Activated CD8-positive, alpha-beta memory T cell treated with anti-CD3 and anti-CD28 coated beads, Interleukin-2, amount 50 U/mL, for 24 hours (primary cell): ENCODE measurements around the gene UROS.

Source experiments
- DNase-seq: peaks from one replicate; pipeline ENCODE4 v3.0.0-alpha.2; 2020; ENCODE audit errors: extremely low read depth

Gene UROS

GRCh38 chr10:125822878-125823662, at the start of gene UROS, which contains the start of gene BCCIP:
UROS (minus strand) TSS chr10:125823258; CDS start chr10:125816499, 6,759 bp downstream.
BCCIP (plus strand) TSS chr10:125823546; CDS start chr10:125823558, 12 bp downstream.
- DNase-seq = peak; percentile 82

DNA sequence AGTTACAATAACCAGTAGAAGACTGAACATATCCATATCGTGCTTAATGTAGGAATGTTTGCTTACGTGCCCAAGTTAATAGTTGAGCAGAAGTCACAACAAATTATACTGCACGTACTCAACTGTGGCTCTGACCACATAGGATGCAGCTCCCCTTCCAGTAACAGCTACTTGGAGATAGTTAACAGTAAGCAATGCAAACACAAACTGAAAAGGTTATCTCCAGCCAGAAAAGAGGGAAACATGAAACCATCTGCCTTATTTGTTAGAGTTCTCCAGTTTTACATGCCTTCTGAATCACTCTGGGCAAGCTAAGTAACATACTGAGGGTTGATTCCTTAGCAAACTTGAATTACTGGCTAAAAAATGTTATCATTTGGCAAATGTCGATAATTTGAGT, 48.3 kb upstream of the UROS start:
- no peak for DNase-seq

GRCh38 chr10:125868372-125868975, 45.4 kb upstream of the UROS start:
- no peak for DNase-seq

GRCh38 chr10:125866421-125867029, 43.5 kb upstream of the UROS start:
- no peak for DNase-seq

- DNase-seq = no peak
Measured at GRCh38 chr10:125865120-125865519, 42.1 kb upstream of the UROS start.

DNA sequence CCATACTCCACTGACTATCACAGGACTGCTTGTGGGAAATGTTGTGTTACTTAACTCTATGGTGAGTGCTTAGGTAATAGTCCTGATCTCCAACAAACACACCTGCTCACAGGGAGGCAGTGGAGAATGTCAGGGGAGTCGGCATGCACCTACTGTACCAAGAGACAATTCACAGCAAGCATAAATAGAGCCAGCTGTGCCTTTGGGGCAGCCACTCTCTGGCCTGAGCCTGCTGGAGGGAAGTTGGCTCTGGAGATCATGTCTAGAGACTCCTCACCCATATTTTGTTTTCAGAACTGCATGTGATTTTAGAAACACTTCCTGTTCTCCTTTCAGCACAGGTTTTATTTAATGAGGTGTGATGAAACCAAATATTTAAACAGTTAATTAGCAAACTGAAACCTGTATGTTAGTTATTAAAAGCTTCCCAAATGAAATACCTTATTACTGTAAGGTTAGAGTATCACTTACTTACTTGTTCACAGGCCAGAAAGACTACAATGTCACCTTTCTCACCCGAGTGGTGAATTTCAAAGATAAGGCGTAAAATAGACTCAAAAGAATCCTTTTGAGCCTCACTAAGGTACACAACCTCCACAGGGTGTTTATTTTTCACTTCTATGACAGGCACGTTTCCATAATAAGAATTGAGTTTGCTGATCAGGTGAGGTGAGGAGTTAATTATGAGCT, 36.2 kb upstream of the UROS start:
- DNase-seq = no peak

DNA sequence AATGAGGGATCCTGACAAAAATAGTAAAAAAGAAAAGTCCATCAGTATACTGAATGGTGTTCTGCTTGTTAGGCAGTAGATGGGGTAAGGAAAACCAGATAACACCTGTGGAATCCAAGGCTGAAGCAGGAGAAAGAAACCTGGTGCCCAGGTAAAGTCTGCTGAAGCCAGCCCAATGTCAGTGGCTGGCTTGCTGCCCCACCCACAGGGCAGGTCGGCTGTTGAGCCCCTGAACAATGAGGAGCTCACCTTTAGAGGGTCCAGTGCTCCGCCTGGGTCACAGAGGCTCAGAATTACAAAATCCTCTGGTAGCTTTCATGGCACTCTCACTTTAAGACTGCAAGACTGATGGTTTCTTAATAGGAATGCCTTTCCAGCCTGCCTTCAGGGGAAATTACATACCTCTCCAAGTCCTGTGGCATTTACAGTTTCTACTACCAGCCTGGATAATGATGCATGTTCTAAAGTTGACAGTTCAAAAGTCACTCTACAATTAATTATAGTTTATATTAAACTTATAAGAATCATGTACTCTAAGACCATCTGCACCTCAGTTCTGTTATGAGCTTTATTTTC, 34.2 kb upstream of the UROS start:
- DNase-seq = no peak

DNA sequence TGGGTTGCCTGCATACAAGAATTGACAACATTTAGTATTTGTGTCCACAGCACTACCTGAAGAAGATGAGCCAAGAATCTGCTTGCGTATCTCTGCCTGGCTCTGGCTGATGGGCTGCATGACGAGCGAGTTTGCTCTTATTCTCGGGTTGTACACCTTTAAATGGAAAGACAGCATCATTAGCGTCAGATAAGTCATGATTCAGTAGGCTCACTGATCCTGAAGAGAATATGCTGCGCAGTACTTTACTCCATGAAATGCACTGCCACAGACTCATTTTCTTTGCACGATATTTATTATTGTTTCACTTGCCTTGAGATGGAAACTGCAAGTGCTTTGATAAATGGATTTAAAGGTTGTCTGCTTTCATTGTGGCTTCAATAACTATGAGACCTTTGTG, 29.4 kb upstream of the UROS start:
- DNase-seq = no peak

DNA sequence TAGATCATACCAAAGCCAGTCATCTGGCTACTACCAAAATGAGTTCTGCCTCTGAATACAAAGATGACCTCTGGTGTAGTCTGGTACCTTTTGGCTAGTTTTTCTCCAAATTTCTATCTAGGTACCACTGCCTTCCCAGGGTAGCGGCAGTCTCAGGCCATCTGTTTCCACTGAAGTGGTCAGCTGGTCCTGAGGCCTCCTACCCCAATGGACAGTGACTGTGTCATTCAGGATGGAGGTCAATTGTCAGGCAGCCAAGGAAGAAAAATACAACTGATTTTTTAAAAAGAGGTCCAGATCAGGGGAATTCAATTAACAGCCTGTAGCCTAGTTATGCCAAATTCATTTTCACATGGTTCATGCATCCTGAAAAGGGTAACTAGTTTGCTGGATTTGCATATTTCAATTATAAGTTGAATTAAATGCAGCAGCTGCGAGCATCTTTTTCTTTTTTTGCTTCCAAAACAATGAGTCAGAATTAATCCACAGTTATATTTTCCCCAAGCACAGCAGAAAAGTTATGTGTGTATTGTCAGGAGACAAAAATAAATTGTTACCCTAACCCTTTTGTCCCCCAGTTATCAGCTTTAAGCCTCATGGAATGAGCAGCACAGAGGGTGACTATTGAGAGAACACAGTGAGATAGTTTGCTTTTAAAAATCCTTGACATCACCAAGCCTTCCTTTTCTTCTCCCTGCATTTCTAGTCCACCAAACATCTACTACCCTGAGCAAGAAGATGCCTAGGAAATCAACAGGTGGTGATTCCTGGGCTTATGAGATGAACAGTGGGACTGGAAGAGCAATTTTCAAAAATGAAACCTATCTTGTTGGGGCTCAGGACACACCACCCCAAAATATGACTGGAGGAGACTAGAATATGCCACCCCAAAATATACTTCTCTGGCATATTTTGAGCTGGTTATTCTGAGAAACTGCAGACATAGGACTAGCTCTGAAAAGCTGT, 28.0 kb upstream of the UROS start:
- DNase-seq = no peak

GRCh38 chr10:125849448-125849847, 26.4 kb upstream of the UROS start:
- DNase-seq = no peak

DNA sequence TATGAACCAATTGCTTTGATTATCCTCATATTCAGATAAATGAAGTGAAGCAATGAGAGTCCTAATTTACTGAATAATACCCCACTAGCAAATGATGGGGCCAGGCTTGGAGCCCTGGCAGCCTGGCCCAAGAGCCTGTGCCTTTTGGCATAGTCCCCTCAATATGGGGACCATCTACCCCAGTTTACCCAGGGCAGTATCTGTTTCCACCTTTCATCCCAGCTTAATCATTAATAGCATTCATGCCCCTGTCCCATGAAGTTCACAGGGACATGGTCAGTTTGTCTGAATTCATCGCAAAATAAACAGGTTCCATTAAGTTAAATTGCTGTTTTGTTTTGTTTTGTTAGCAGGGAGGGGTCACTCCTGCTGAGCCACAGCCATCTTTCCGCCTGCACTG, 25.8 kb upstream of the UROS start:
- no peak for DNase-seq

DNA sequence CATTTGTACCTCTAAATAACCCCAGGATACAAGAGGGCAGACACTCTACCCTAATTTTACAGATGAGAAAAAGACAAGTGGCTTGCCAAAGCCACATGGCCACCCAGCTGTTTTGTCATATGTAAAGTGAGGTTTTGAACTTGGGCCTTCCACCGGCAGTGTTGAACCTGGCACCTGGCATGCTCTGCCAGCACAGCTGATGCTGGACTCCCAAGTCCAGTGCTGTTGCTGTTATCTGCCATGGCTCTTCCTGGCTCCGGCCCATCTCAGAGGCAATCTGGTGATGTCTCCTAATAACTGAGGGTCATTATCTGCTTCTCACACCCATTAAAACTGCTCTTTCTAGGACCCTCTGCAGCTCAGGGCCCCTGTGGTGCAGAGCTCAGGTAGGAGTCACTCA, 25.3 kb upstream of the UROS start:
- DNase-seq = no peak

DNA sequence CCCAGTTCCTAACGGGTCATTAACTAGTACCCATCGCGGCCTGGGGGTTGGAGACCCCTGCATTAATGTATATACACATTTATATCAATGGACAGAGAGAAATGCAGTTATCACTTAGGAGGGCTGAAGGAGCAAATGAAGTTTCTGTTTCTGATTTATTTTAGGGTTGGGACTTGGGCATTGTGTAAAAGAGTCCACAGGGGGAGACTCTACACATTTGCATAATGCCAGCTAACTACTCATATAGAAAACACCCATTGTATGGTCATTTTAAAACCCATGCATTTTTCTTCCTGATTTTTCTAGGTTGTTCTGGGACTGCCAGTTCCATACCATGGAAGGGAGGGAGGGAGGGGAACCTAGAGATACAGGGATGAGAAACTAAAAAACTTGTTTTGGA, 23.8 kb upstream of the UROS start:
- DNase-seq = no peak

DNA sequence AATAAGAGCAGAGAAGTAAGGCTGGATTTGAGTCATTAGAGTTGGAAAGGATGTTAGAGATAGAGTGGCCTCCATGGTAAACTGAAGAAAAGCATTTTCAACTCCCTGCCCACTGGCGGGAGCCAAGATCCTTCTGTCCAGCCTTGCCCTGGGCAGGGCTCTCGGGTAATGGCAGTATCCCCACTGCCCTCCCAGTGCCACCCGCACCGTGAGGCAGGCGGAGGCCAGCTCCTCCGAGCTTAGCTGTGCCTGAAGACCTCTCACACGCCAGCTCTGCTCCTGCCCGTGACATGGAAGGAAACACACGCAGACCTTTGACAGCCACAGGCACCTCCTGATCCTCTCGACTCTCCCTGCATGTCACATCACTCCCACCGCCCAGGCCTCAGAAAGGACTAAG, 22.6 kb upstream of the UROS start:
- DNase-seq = no peak

- DNase-seq = no peak
Measured at GRCh38 chr10:125844751-125845221, 21.7 kb upstream of the UROS start.

- DNase-seq = no peak
Measured at GRCh38 chr10:125843603-125844329, 20.7 kb upstream of the UROS start.

DNA sequence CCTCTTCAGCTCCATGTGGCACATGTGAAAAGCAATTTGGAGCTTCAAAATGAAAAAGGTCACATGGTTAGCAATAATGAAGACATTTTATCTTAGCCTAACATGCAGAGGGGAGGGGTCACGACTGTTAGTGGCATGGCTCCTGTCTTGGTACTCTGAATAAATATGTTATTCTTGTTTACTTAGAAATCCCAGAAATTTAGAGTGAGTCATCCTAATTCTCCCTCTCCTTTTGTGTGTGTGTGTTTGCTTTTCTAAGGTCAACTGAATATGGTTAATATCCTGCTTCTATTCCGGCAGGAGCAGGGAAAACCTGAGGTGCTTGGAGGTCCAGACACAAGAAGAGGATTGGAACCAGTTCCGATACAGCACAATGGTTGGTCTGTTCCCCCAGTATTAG, 17.9 kb upstream of the UROS start:
- no peak for DNase-seq

DNA sequence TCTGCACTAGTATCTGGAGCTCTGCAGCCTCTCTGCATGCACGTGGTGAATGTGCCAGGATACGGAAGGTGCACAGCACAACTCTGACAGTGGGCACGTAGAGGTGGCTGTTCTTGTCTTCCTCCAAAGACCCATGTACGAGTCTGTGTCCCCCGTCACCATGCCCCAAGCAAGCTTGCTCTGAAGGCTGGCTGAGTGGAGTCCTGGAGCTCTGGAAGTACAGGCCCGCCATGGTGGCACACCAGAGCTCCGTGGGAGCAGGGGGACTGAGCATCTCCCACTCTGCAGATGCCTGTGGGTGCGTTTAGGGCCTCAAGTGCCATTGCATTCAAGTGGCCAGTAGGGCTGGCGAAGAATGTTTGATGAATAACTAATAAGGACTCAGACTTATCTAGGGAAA, 17.3 kb upstream of the UROS start:
- no peak for DNase-seq

DNA sequence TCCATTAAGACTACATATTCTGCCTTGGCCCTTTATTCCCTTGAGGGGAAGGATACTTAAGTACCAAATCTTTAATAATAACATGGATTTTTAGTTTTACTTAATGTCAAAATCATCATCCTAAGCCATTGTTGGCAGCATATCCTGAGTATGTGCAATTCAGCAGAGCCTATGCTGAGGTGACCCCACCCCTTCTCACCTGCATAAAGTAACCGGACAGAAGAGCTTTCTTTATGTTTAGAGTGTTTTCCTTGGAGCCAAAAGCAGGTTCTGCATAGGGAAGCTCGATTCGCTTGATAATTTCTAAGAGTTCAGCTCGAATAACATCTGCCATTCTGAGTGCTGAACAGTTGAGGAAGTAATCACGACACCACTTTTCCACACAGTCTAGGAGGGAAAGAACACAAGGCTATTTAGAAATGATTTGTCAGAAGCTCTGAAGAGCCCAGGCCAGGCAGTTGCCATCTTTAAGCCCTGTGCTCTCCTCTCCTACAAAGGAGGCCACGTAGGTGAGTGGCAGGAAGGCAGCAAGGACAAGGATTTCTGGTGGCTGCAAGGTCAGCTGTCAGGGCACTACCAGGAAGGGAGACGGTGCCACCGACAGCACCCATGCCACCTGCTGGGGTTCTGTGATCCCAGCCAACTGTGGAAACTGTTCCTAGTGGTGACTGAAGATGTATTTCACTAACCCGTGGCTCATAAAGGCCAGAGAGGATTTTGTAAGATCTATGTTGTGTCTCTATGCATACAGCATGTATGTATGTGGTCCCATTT, 15.9 kb upstream of the UROS start:
- DNase-seq = no peak
